Measurements from ENCODE around the gene PARD6G.
A peak's percentile ranks its signal among the peaks of the same experiment; 100 is the strongest.
"Not testable (repeated sequence)": the region's sequence is repeated elsewhere in the genome, so short reads cannot be mapped to it uniquely, and the experiment has no call there.

The PARD6G gene

DNA sequence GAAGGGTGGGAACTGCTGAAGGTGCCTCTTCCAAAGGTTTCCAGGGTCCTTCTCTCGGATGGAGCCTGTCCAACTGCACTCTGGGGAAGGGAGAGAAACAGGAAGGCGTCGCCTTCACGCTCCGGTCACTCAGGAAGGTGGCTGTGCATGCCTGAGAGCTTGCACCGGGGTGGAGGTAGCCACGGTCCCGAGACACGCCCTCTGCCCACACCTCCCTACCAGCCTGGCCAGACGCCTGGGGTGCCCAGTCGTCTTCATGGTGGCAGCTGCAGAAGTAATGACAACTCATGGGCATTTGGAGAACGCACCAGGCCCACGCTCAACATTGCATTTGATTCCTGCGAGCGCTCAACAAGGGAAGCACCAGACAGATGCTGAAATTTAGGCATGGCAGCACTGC lies 78.3 kb downstream of the PARD6G start:
- no peak overlapping the region for H3K27ac ChIP-seq (ENCODE audit: insufficient read depth in 1 of 2, low read depth in 1 of 2, low read length in 2 of 2, poor library complexity in 1 of 2, severe bottlenecking in 2 of 2)
- CTCF ChIA-PET, result interaction anchor here (1.9 to 2.4 kb wide), 2 partner anchors 9 to 10 kb away, joined by 5 to 16 read pairs; no protein-coding TSS in a partner anchor

DNA sequence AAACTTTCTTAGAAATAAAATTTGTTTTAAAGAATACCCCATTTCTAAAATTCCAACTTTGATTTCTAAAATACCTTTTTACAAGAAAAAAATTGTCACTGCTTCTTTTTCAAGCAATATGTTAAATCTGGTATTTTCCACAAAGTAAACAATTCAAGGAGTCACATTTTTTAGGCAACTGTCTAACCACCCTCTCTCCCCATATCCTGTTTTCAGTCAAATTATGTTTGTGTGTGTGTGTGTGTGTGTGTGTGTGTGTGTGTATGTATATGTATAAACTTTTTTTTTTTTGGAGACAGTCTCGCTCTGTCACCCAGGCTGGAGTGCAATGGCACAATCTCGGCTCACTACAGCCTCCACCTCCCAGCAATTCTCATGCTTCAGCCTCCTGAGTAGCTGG lies 79.0 kb downstream of the PARD6G start:
- CTCF ChIA-PET, result interaction anchor here (1.9 kb wide), 1 partner anchor 9 kb away, joined by 5 read pairs; no protein-coding TSS in a partner anchor
- no peak for DNase-seq
- Histone ChIP-seq H3K27ac (ENCODE audit: insufficient read depth in 1 of 2, low read depth in 1 of 2, low read length in 2 of 2, poor library complexity in 1 of 2, severe bottlenecking in 2 of 2) (no peak overlapping the region), H3K4me3 (ENCODE audit: control insufficient read depth in 1 of 7, extremely low read depth in 1 of 7, insufficient read depth in 4 of 7, low read depth in 2 of 7, low read length in 6 of 7) (no peak overlapping the region), H3K36me3 (ENCODE audit: control insufficient read depth in 4 of 4, insufficient read depth in 4 of 4, low read length in 3 of 4) (no peaks in the 10 kb centered on the region), H3K4me1 (ENCODE audit: control extremely low read depth in 1 of 4, control insufficient read depth in 4 of 4, insufficient read depth in 4 of 4, low read length in 3 of 4) (no peaks in the 10 kb centered on the region), H3K9me3 (ENCODE audit: control extremely low read depth in 1 of 5, control insufficient read depth in 4 of 5, insufficient read depth in 2 of 5, low read depth in 1 of 5, low read length in 4 of 5) (peaks cover 0 to 15% (median 11%) of the 10 kb centered on the region in 5 experiments), H3K27me3 (replicated peaks in 2 of 5; ENCODE audit: control insufficient read depth in 4 of 5, insufficient read depth in 5 of 5, low read length in 4 of 5) (peaks cover 0 to 16% (median 3%) of the 10 kb centered on the region in 5 experiments)
- POLR2A ChIA-PET, result no interaction called here
- WGBS (ENCODE audit: insufficient coverage), result no CpG with 5 or more reads among the region's 2 CpGs

More for the DNA sequence above, 78.3 kb downstream of the PARD6G start:
- no peak for DNase-seq
- H3K36me3 ChIP-seq (ENCODE audit: control insufficient read depth in 4 of 4, insufficient read depth in 4 of 4, low read length in 3 of 4), result no peaks in the 10 kb centered on the region
- 94% methylated on average over 15 of the region's 15 CpGs for WGBS (ENCODE audit: insufficient coverage)
- POLR2A ChIA-PET, result no interaction called here
- H3K4me3 ChIP-seq (ENCODE audit: control insufficient read depth in 1 of 7, extremely low read depth in 1 of 7, insufficient read depth in 4 of 7, low read depth in 2 of 7, low read length in 6 of 7), result no peak overlapping the region
- no peaks in the 10 kb centered on the region for H3K4me1 ChIP-seq (ENCODE audit: control extremely low read depth in 1 of 4, control insufficient read depth in 4 of 4, insufficient read depth in 4 of 4, low read length in 3 of 4)
- H3K9me3 ChIP-seq (ENCODE audit: control extremely low read depth in 1 of 5, control insufficient read depth in 4 of 5, insufficient read depth in 2 of 5, low read depth in 1 of 5, low read length in 4 of 5), result peaks cover 0 to 12% (median 9%) of the 10 kb centered on the region in 5 experiments
- peaks cover 0 to 17% (median 3%) of the 10 kb centered on the region in 5 experiments for H3K27me3 ChIP-seq (replicated peaks in 2 of 5; ENCODE audit: control insufficient read depth in 4 of 5, insufficient read depth in 5 of 5, low read length in 4 of 5)

DNA sequence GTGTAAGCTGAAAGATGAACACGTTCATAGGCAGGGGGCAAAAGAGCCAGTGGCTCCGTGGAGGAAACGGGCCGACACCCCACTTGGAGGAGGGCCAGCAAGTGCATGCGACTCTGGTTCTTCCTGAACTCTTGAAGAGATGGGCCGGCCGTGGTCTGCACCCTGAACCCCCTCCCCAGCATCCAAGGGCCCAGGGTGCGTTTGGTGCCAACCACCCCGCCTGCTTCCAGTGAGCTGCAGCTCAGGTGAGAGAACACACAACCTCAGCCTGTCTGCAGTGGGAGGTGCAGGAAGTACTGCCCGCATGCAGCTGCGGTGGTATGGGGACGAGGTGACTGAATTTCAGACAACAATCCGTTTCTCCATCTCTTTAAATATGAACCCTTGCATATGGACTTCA lies 79.4 kb downstream of the PARD6G start:
- H3K4me1 ChIP-seq (ENCODE audit: control extremely low read depth in 1 of 4, control insufficient read depth in 4 of 4, insufficient read depth in 4 of 4, low read length in 3 of 4), result no peaks in the 10 kb centered on the region

DNA sequence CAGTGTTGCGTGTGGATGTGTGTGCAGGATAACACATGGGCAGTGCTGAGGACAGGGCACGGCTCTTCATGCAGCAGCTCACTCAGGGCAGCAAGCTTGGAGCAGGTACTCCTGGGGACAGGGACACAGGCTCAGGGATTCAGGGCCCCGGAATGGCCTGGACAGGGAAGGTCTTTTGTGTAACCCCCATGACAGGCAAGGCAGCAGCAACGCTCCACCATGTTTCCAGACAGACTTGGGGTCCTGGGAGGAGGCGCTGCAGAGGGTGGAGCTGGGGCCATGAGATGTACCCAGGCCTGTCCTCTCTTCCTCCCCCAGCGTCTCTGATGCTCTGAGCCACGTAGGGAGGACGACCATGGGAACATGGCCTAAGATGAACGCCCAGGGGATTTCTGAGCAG lies 80.0 kb downstream of the PARD6G start:
- ChIA-PET CTCF (interaction anchor here (1.9 kb wide), 1 partner anchor 8 kb away, joined by 5 read pairs; no protein-coding TSS in a partner anchor), POLR2A (no interaction called here)
- no peak for DNase-seq

More for the DNA sequence above, 79.4 kb downstream of the PARD6G start:
- Histone ChIP-seq H3K27ac (ENCODE audit: insufficient read depth in 1 of 2, low read depth in 1 of 2, low read length in 2 of 2, poor library complexity in 1 of 2, severe bottlenecking in 2 of 2) (no peak overlapping the region), H3K9me3 (ENCODE audit: control extremely low read depth in 1 of 5, control insufficient read depth in 4 of 5, insufficient read depth in 2 of 5, low read depth in 1 of 5, low read length in 4 of 5) (peaks cover 0 to 15% (median 11%) of the 10 kb centered on the region in 5 experiments), H3K4me3 (ENCODE audit: control insufficient read depth in 1 of 7, extremely low read depth in 1 of 7, insufficient read depth in 4 of 7, low read depth in 2 of 7, low read length in 6 of 7) (no peak overlapping the region), H3K27me3 (replicated peaks in 2 of 5; ENCODE audit: control insufficient read depth in 4 of 5, insufficient read depth in 5 of 5, low read length in 4 of 5) (peaks cover 0 to 13% (median 3%) of the 10 kb centered on the region in 5 experiments), H3K36me3 (ENCODE audit: control insufficient read depth in 4 of 4, insufficient read depth in 4 of 4, low read length in 3 of 4) (no peaks in the 10 kb centered on the region)
- ChIA-PET POLR2A (no interaction called here), CTCF (interaction anchor here (1.9 kb wide), 1 partner anchor 9 kb away, joined by 5 read pairs; no protein-coding TSS in a partner anchor)
- WGBS (ENCODE audit: insufficient coverage), result 61% methylated on average over 9 of the region's 13 CpGs
- no peak for DNase-seq

DNA sequence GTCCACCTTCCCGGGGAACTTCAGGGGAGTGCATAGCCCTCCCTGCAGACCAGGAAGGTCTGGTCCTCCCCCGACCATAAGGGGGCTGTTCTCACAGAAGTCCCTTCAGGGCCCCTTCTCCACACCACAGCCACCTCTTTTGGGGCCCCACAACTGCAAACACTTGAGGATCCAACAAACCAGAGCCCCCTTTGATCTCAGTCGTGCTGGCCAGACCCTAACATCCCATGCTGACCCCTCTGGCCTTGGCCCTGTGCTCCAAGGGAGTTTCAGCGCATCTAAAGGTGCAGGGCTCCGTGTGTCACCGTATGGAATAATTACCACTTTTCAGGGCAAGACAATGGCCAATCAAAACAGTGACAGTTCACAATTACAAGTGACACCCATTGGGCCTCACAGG lies 80.6 kb downstream of the PARD6G start:
- ChIA-PET POLR2A (no interaction called here), CTCF (interaction anchor here (1.0 kb wide), 1 partner anchor 9 kb away, joined by 4 read pairs; no protein-coding TSS in a partner anchor)
- Histone ChIP-seq H3K4me3 (ENCODE audit: control insufficient read depth in 1 of 7, extremely low read depth in 1 of 7, insufficient read depth in 4 of 7, low read depth in 2 of 7, low read length in 6 of 7) (no peak overlapping the region), H3K27ac (ENCODE audit: insufficient read depth in 1 of 2, low read depth in 1 of 2, low read length in 2 of 2, poor library complexity in 1 of 2, severe bottlenecking in 2 of 2) (no peak overlapping the region), H3K4me1 (ENCODE audit: control extremely low read depth in 1 of 4, control insufficient read depth in 4 of 4, insufficient read depth in 4 of 4, low read length in 3 of 4) (no peaks in the 10 kb centered on the region), H3K36me3 (ENCODE audit: control insufficient read depth in 4 of 4, insufficient read depth in 4 of 4, low read length in 3 of 4) (no peaks in the 10 kb centered on the region), H3K27me3 (replicated peaks in 2 of 5; ENCODE audit: control insufficient read depth in 4 of 5, insufficient read depth in 5 of 5, low read length in 4 of 5) (peaks cover 0 to 9% (median 2%) of the 10 kb centered on the region in 5 experiments), H3K9me3 (ENCODE audit: control extremely low read depth in 1 of 5, control insufficient read depth in 4 of 5, insufficient read depth in 2 of 5, low read depth in 1 of 5, low read length in 4 of 5) (peaks cover 0 to 15% (median 11%) of the 10 kb centered on the region in 5 experiments)
- no peak for DNase-seq
- WGBS (ENCODE audit: insufficient coverage), result 96% methylated on average over 6 of the region's 6 CpGs

More for the DNA sequence above, 80.0 kb downstream of the PARD6G start:
- H3K4me1 ChIP-seq (ENCODE audit: control extremely low read depth in 1 of 4, control insufficient read depth in 4 of 4, insufficient read depth in 4 of 4, low read length in 3 of 4), result no peaks in the 10 kb centered on the region
- 97% methylated on average over 9 of the region's 9 CpGs for WGBS (ENCODE audit: insufficient coverage)
- H3K27me3 ChIP-seq (replicated peaks in 2 of 5; ENCODE audit: control insufficient read depth in 4 of 5, insufficient read depth in 5 of 5, low read length in 4 of 5), result peaks cover 0 to 12% (median 3%) of the 10 kb centered on the region in 5 experiments
- H3K27ac ChIP-seq (ENCODE audit: insufficient read depth in 1 of 2, low read depth in 1 of 2, low read length in 2 of 2, poor library complexity in 1 of 2, severe bottlenecking in 2 of 2), result no peak overlapping the region
- H3K9me3 ChIP-seq (ENCODE audit: control extremely low read depth in 1 of 5, control insufficient read depth in 4 of 5, insufficient read depth in 2 of 5, low read depth in 1 of 5, low read length in 4 of 5), result peaks cover 0 to 15% (median 11%) of the 10 kb centered on the region in 5 experiments
- H3K4me3 ChIP-seq (ENCODE audit: control insufficient read depth in 1 of 7, extremely low read depth in 1 of 7, insufficient read depth in 4 of 7, low read depth in 2 of 7, low read length in 6 of 7), result no peak overlapping the region
- H3K36me3 ChIP-seq (ENCODE audit: control insufficient read depth in 4 of 4, insufficient read depth in 4 of 4, low read length in 3 of 4), result no peaks in the 10 kb centered on the region

DNA sequence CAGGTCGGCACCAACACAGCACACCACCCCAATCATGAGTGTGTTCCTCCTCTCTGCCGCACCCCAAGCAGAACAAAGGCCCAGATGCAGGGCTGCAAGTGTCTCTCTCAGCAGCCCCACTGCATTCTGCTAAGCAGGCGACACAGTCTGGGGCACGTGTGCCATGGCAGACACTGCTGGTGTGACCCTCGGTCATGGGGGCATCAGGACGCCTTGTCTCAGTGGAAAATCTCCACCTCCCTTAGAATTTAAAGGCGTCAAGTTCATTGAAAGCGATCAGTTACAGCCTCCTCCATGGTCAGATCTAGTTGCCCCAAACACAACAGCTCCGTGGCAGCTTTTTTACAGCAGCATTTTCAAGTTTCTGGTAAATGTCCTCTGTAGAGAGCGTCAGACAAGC lies 81.1 kb downstream of the PARD6G start:
- no peak for DNase-seq
- CTCF ChIA-PET, result interaction anchor here (1.0 kb wide), 1 partner anchor 9 kb away, joined by 4 read pairs; no protein-coding TSS in a partner anchor
- no peaks in the 10 kb centered on the region for H3K4me1 ChIP-seq (ENCODE audit: control extremely low read depth in 1 of 4, control insufficient read depth in 4 of 4, insufficient read depth in 4 of 4, low read length in 3 of 4)
- H3K27me3 ChIP-seq (replicated peaks in 2 of 5; ENCODE audit: control insufficient read depth in 4 of 5, insufficient read depth in 5 of 5, low read length in 4 of 5), result peaks cover 0 to 5% (median 0%) of the 10 kb centered on the region in 5 experiments
- no peaks in the 10 kb centered on the region for H3K36me3 ChIP-seq (ENCODE audit: control insufficient read depth in 4 of 4, insufficient read depth in 4 of 4, low read length in 3 of 4)
- H3K27ac ChIP-seq (ENCODE audit: insufficient read depth in 1 of 2, low read depth in 1 of 2, low read length in 2 of 2, poor library complexity in 1 of 2, severe bottlenecking in 2 of 2), result no peak overlapping the region
- 98% methylated on average over 9 of the region's 10 CpGs for WGBS (ENCODE audit: insufficient coverage)
- H3K4me3 ChIP-seq (ENCODE audit: control insufficient read depth in 1 of 7, extremely low read depth in 1 of 7, insufficient read depth in 4 of 7, low read depth in 2 of 7, low read length in 6 of 7), result no peak overlapping the region
- H3K9me3 ChIP-seq (ENCODE audit: control extremely low read depth in 1 of 5, control insufficient read depth in 4 of 5, insufficient read depth in 2 of 5, low read depth in 1 of 5, low read length in 4 of 5), result peaks cover 0 to 15% (median 11%) of the 10 kb centered on the region in 5 experiments
- POLR2A ChIA-PET, result no interaction called here

DNA sequence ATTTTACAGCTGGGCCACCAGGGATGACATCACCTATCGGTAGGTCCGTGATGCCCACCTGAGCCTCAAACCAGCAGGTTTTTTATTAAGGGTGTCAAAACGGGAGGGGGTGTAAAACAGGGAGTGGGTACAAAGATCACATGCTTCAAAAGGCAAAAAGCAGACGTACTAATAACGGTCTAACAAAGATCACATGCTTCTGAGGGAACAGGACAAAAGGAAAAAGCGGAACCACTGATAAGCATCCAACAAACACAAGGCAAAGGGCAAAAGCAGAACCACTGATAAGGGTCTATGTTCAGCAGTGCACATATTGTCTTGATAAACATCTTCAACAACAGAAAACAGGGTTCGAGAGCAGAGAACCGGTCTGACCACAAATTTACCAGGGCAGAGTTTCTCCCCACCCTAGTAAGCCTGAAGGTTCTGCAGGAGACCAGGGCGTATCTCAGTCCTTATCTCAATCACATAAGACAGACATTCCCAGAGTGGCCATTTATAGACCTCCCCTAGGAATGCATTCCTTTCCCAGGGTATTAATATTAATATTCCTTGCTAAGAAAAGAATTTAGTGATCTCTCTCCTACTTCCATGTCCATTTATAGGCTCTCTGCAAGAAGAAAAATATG lies 82.5 kb downstream of the PARD6G start:
- H3K36me3 ChIP-seq (ENCODE audit: control insufficient read depth in 4 of 4, insufficient read depth in 4 of 4, low read length in 3 of 4); H3K4me1 ChIP-seq (ENCODE audit: control extremely low read depth in 1 of 4, control insufficient read depth in 4 of 4, insufficient read depth in 4 of 4, low read length in 3 of 4); CTCF ChIA-PET; POLR2A ChIA-PET; H3K4me3 ChIP-seq (ENCODE audit: control insufficient read depth in 1 of 7, extremely low read depth in 1 of 7, insufficient read depth in 4 of 7, low read depth in 2 of 7, low read length in 6 of 7); H3K27ac ChIP-seq (ENCODE audit: insufficient read depth in 1 of 2, low read depth in 1 of 2, low read length in 2 of 2, poor library complexity in 1 of 2, severe bottlenecking in 2 of 2): not testable (repeated sequence)
- H3K27me3 ChIP-seq (replicated peaks in 2 of 5; ENCODE audit: control insufficient read depth in 4 of 5, insufficient read depth in 5 of 5, low read length in 4 of 5), result peaks cover 0 to 12% (median 0%) of the 10 kb centered on the region in 5 experiments
- 78% methylated on average over 8 of the region's 9 CpGs for WGBS (ENCODE audit: insufficient coverage)
- peaks cover 0 to 15% (median 11%) of the 10 kb centered on the region in 5 experiments for H3K9me3 ChIP-seq (ENCODE audit: control extremely low read depth in 1 of 5, control insufficient read depth in 4 of 5, insufficient read depth in 2 of 5, low read depth in 1 of 5, low read length in 4 of 5)
- peak in 2 of 3 donors; percentile 13 to 29 for DNase-seq
